PC-3 (cell line): Measurements from ENCODE around the gene RRM2. TPM values are rescaled to one million over a fixed set of nuclear protein-coding genes. Genes with fewer than 3 reads are reported as not detected.

Experiments
- ATAC-seq: fragments of 200-7000 bp; cut with Tn5 transposase; 2 replicates; pipeline ENCODE4 v1.9.1; 2020; ENCODE audit warnings: mild to moderate bottlenecking, moderate library complexity
- BruUV-seq: library from RNA; stranded (reverse); fragments of 400-500 nt; replicated peaks from 2 replicates; lab custom pipeline; 2021; lab: Mats Ljungman, UMichigan
- CTCF ChIA-PET: fragments of 300-600 bp; sonication (Branson Sonifier 250); formaldehyde crosslinking; loops from one replicate; lab custom pipeline; 2022; ENCODE audit warnings: antibody characterized with exemption; lab: Charles Lee
- POLR2A ChIA-PET: fragments of 300-600 bp; sonication (Branson Sonifier 250); formaldehyde crosslinking; loops from one replicate; lab custom pipeline; 2022; ENCODE audit warnings: antibody characterized with exemption; ENCODE audit not compliant: unreplicated experiment; lab: Charles Lee
- DNase-seq: peaks from one replicate; pipeline ENCODE4 v3.0.0-alpha.2; 2015
- H2AFZ ChIP-seq: fragments of 300-600 bp; sonication (generic); 2 replicates; pipeline ENCODE4 v1.6.0; 2016; ENCODE audit warnings: antibody characterized with exemption, low read length
- H3F3A ChIP-seq: fragments of 300-600 bp; sonication (generic); one replicate; pipeline ENCODE4 v1.6.0; 2017; ENCODE audit warnings: antibody characterized with exemption, low read length, control low read depth, mild to moderate bottlenecking; ENCODE audit not compliant: unreplicated experiment
- H3K27ac ChIP-seq: fragments of 300-600 bp; sonication (generic); 2 replicates; pipeline ENCODE4 v1.5.1; 2016; ENCODE audit warnings: mild to moderate bottlenecking, low read length
- H3K27me3 ChIP-seq: fragments of 300-600 bp; sonication (generic); 2 replicates; pipeline ENCODE4 v1.6.1; 2016; ENCODE audit warnings: low read length, mixed read lengths
- H3K36me3 ChIP-seq: fragments of 300-600 bp; sonication (generic); 2 replicates; pipeline ENCODE4 v1.6.1; 2016; ENCODE audit warnings: low read depth, mixed run types, low read length, mixed read lengths
- H3K4me1 ChIP-seq: fragments of 300-600 bp; sonication (generic); 2 replicates; pipeline ENCODE4 v1.5.1; 2016; ENCODE audit warnings: low read length; ENCODE audit not compliant: insufficient read depth
- H3K4me2 ChIP-seq: fragments of 300-600 bp; sonication (generic); 2 replicates; pipeline ENCODE4 v1.6.0; 2016; ENCODE audit warnings: low read length
- H3K4me3 ChIP-seq: fragments of 300-600 bp; sonication (generic); 2 replicates; pipeline ENCODE4 v1.5.1; 2016; ENCODE audit warnings: mild to moderate bottlenecking, low read length, mixed read lengths
- H3K79me2 ChIP-seq: fragments of 300-600 bp; sonication (generic); 2 replicates; pipeline ENCODE4 v1.6.1; 2017; ENCODE audit warnings: low read length, mixed read lengths
- H3K9ac ChIP-seq: fragments of 300-600 bp; sonication (generic); 2 replicates; pipeline ENCODE4 v1.6.0; 2016; ENCODE audit warnings: mild to moderate bottlenecking, low read length
- H3K9me2 ChIP-seq: fragments of 300-600 bp; sonication (generic); replicated peaks from 2 replicates; pipeline ENCODE4 v1.6.1; 2016; ENCODE audit warnings: mixed run types, low read length, mixed read lengths
- H3K9me3 ChIP-seq: fragments of 300-600 bp; sonication (generic); 2 replicates; pipeline ENCODE4 v1.6.1; 2016; ENCODE audit warnings: low read length, mixed read lengths
- H4K20me1 ChIP-seq: fragments of 300-600 bp; sonication (generic); 2 replicates; pipeline ENCODE4 v1.6.1; 2016; ENCODE audit warnings: low read length, mixed read lengths
- EZH2 ChIP-seq: fragments of 300-600 bp; sonication (generic); IDR thresholded peaks from one replicate; pipeline ENCODE4 v1.6.1; 2017; ENCODE audit warnings: antibody characterized with exemption, mild to moderate bottlenecking, low read length; ENCODE audit not compliant: unreplicated experiment
- EZH2phosphoT487 ChIP-seq: fragments of 300-600 bp; sonication (generic); IDR thresholded peaks from 2 replicates; pipeline ENCODE4 v1.6.1; 2018; ENCODE audit warnings: mild to moderate bottlenecking, antibody characterized with exemption, low read length, borderline replicate concordance
- intact Hi-C: fragments of 100-400 bp; cut with micrococcal nuclease; formaldehyde crosslinking; loops from 2 replicates; pipeline ENCODE4 v1.9.0; 2023
- total RNA-seq: library from RNA; depleted of rRNA; stranded (reverse); fragments of >200 nt; gene quantifications from 2 replicates; pipeline ENCODE4 v1.2.3, GENCODE V29; 2014
- TF ChIP-seq, protein P1 (sequence below): fragments of 300-600 bp; sonication (generic); conservative IDR thresholded peaks from 2 replicates; pipeline ENCODE4 v1.5.1; 2017; ENCODE audit warnings: antibody characterized with exemption, low read depth, mild to moderate bottlenecking, low read length

The RRM2 gene
- total RNA-seq, 1 experiment from 2014 or later = 282 TPM

- ChIA-PET POLR2A (no interaction called here), CTCF (no interaction called here)
- no peaks in the 10 kb centered on the region for H3K36me3 ChIP-seq
- no peaks in the 10 kb centered on the region for H4K20me1 ChIP-seq
- H2AFZ ChIP-seq = no peak overlapping the region
- H3K4me3 ChIP-seq = no peak overlapping the region
- H3K27ac ChIP-seq = no peak overlapping the region
- no peaks in the 10 kb centered on the region for H3K9me3 ChIP-seq
- ATAC-seq = no peak
- H3F3A ChIP-seq = no peaks in the 10 kb centered on the region
- no peaks in the 10 kb centered on the region for H3K79me2 ChIP-seq
- intact Hi-C loops = no loop called here
- H3K4me2 ChIP-seq = no peak overlapping the region
- no peak for DNase-seq
- TF ChIP-seq EZH2phosphoT487 = no peak
- no peak for TF ChIP-seq EZH2
- TF ChIP-seq, protein P1, sequence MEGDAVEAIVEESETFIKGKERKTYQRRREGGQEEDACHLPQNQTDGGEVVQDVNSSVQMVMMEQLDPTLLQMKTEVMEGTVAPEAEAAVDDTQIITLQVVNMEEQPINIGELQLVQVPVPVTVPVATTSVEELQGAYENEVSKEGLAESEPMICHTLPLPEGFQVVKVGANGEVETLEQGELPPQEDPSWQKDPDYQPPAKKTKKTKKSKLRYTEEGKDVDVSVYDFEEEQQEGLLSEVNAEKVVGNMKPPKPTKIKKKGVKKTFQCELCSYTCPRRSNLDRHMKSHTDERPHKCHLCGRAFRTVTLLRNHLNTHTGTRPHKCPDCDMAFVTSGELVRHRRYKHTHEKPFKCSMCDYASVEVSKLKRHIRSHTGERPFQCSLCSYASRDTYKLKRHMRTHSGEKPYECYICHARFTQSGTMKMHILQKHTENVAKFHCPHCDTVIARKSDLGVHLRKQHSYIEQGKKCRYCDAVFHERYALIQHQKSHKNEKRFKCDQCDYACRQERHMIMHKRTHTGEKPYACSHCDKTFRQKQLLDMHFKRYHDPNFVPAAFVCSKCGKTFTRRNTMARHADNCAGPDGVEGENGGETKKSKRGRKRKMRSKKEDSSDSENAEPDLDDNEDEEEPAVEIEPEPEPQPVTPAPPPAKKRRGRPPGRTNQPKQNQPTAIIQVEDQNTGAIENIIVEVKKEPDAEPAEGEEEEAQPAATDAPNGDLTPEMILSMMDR = no peak
- H3K9me2 ChIP-seq = no peaks in the 10 kb centered on the region
- BruUV-seq = no TSS peak
- H3K4me1 ChIP-seq = peaks cover 14% of the 10 kb centered on the region
- H3K9ac ChIP-seq = no peak overlapping the region
- H3K27me3 ChIP-seq = no peaks in the 10 kb centered on the region
These were observed 50.9 kb downstream of the RRM2 start for GRCh38 chr2:10173258-10174005.

DNA sequence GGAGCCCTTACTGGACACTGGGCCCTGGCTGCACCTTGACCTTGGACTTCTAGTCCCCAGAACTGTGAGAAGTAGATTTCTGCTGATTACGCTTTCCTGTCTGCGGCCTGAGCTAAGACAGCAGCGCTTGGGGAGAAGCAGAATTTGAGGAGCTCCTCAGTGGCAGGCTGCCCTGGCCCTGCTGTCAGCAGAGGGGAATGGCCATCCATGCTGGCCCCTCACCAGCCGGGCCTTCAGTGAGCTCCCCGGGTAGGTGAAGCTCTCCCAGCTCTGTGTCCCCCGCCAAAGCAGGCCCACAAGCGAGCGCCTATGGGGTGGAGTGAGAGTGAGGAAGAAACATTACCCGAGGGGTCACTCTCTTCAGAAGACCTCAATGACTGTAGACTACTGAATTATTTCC is 51.6 kb downstream of the RRM2 start:
- H3K9me3 ChIP-seq = no peaks in the 10 kb centered on the region
- ATAC-seq (no peak), DNase-seq (no peak)
- no peak overlapping the region for H3K27ac ChIP-seq
- H3K4me2 ChIP-seq = no peak overlapping the region
- H3K9ac ChIP-seq = no peak overlapping the region
- ChIA-PET CTCF (no interaction called here), POLR2A (no interaction called here)
- H3K79me2 ChIP-seq = no peaks in the 10 kb centered on the region
- no peak overlapping the region for H3K4me3 ChIP-seq
- no peaks in the 10 kb centered on the region for H4K20me1 ChIP-seq
- TF ChIP-seq EZH2 (no peak), EZH2phosphoT487 (no peak)
- TF ChIP-seq, protein P1 = no peak
- intact Hi-C loops = no loop called here
- no TSS peak for BruUV-seq
- no peaks in the 10 kb centered on the region for H3K36me3 ChIP-seq
- H3K4me1 ChIP-seq = peaks cover 14% of the 10 kb centered on the region
- no peak overlapping the region for H2AFZ ChIP-seq
- no peaks in the 10 kb centered on the region for H3K27me3 ChIP-seq
- H3F3A ChIP-seq = no peaks in the 10 kb centered on the region
- H3K9me2 ChIP-seq = no peaks in the 10 kb centered on the region

GRCh38 chr2:10175441-10175840 is 52.9 kb downstream of the RRM2 start:
- Histone ChIP-seq H3K9me2 (no peaks in the 10 kb centered on the region), H3K27me3 (no peaks in the 10 kb centered on the region), H3K4me1 (peaks cover 1% of the 10 kb centered on the region; the same call in 1 of the 2 replicates), H3F3A (no peaks in the 10 kb centered on the region), H3K27ac (no peak overlapping the region), H3K36me3 (no peaks in the 10 kb centered on the region), H3K9me3 (no peaks in the 10 kb centered on the region), H3K4me3 (no peak overlapping the region), H3K79me2 (no peaks in the 10 kb centered on the region), H4K20me1 (no peaks in the 10 kb centered on the region), H2AFZ (no peak overlapping the region), H3K4me2 (no peak overlapping the region), H3K9ac (no peak overlapping the region)
- CTCF ChIA-PET = no interaction called here
- DNase-seq (no peak), ATAC-seq (no peak)
- POLR2A ChIA-PET = no interaction called here
- intact Hi-C loops = no loop called here
- BruUV-seq = no TSS peak
- TF ChIP-seq EZH2 (no peak), EZH2phosphoT487 (no peak)
- TF ChIP-seq, protein P1 = no peak
